ENCODE data around the gene HSD17B12. TPM values are rescaled to one million over a fixed set of nuclear protein-coding genes. Genes with fewer than 3 reads are reported as not detected.

The HSD17B12 gene
- total and polyA plus RNA-seq, 2 experiments from 2014 or later: 83.2 to 137 TPM

- H3K4me2 ChIP-seq: peak within 1 kb of the TSS; percentile 94
- WGBS (ENCODE audit: low lambda C conversion rate, missing lambda C conversion rate): under 1% methylated on average over 36 of the region's 36 CpGs
- H3K9me2 ChIP-seq (replicated peaks; ENCODE audit: insufficient read depth): no peaks in the 10 kb centered on the region
- peaks cover 15% of the 10 kb centered on the region for H3K27me3 ChIP-seq
- peak within 1 kb of the TSS; percentile 100 for H3K4me3 ChIP-seq
- peak within 1 kb of the TSS; percentile 100 for H2AFZ ChIP-seq
- no peaks in the 10 kb centered on the region for H3K36me3 ChIP-seq (replicated peaks; ENCODE audit: insufficient read depth, low read depth)
- H4K20me1 ChIP-seq (ENCODE audit: insufficient read depth, poor library complexity, severe bottlenecking): no peaks in the 10 kb centered on the region
- no peaks in the 10 kb centered on the region for H3K9me3 ChIP-seq (ENCODE audit: low read depth)
- peak within 1 kb of the TSS; percentile 65 for H3K27ac ChIP-seq
- peaks cover 14% of the 10 kb centered on the region for H3K79me2 ChIP-seq
- peak; percentile 95 for DNase-seq (ENCODE audit: low spot score)
- peaks cover 9% of the 10 kb centered on the region for H3K4me1 ChIP-seq (ENCODE audit: insufficient read depth)
- no peak for TF ChIP-seq EZH2phosphoT487 (IDR thresholded peaks at IDR 0.05; ENCODE audit: low read depth, severe bottlenecking, unreplicated experiment)
- TF ChIP-seq, protein P1, sequence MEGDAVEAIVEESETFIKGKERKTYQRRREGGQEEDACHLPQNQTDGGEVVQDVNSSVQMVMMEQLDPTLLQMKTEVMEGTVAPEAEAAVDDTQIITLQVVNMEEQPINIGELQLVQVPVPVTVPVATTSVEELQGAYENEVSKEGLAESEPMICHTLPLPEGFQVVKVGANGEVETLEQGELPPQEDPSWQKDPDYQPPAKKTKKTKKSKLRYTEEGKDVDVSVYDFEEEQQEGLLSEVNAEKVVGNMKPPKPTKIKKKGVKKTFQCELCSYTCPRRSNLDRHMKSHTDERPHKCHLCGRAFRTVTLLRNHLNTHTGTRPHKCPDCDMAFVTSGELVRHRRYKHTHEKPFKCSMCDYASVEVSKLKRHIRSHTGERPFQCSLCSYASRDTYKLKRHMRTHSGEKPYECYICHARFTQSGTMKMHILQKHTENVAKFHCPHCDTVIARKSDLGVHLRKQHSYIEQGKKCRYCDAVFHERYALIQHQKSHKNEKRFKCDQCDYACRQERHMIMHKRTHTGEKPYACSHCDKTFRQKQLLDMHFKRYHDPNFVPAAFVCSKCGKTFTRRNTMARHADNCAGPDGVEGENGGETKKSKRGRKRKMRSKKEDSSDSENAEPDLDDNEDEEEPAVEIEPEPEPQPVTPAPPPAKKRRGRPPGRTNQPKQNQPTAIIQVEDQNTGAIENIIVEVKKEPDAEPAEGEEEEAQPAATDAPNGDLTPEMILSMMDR (IDR thresholded peaks at IDR 0.05; ENCODE audit: poor library complexity): no peak
- TF ChIP-seq EZH2 (IDR thresholded peaks at IDR 0.05; ENCODE audit: borderline replicate concordance): no peak
These were observed 200.2 kb downstream of the HSD17B12 start, which contains the start of gene ALKBH3 for GRCh38 chr11:43880640-43881159. TSS of gene ALKBH3 (plus strand) at chr11:43880831. CDS start at chr11:43882653, 1,822 bp downstream.

GRCh38 chr11:43892851-43893250 lies 212.3 kb downstream of the HSD17B12 start:
- no peaks in the 10 kb centered on the region for H3K9me3 ChIP-seq (ENCODE audit: low read depth)
- no peaks in the 10 kb centered on the region for H4K20me1 ChIP-seq (ENCODE audit: insufficient read depth, poor library complexity, severe bottlenecking)
- no peaks in the 10 kb centered on the region for H3K4me1 ChIP-seq (ENCODE audit: insufficient read depth)
- H3K27ac ChIP-seq: no peak overlapping the region
- no peaks in the 10 kb centered on the region for H3K9me2 ChIP-seq (replicated peaks; ENCODE audit: insufficient read depth)
- no peaks in the 10 kb centered on the region for H3K36me3 ChIP-seq (replicated peaks; ENCODE audit: insufficient read depth, low read depth)
- no peaks in the 10 kb centered on the region for H3K27me3 ChIP-seq
- DNase-seq (ENCODE audit: low spot score): no peak
- 62% methylated on average over 3 of the region's 3 CpGs for WGBS (ENCODE audit: low lambda C conversion rate, missing lambda C conversion rate)
- no peak overlapping the region for H3K4me3 ChIP-seq
- TF ChIP-seq EZH2 (IDR thresholded peaks at IDR 0.05; ENCODE audit: borderline replicate concordance) (no peak), EZH2phosphoT487 (IDR thresholded peaks at IDR 0.05; ENCODE audit: low read depth, severe bottlenecking, unreplicated experiment) (no peak)
- TF ChIP-seq, protein P1 (IDR thresholded peaks at IDR 0.05; ENCODE audit: poor library complexity): no peak
- no peak overlapping the region for H3K4me2 ChIP-seq
- H3K79me2 ChIP-seq: no peaks in the 10 kb centered on the region
- H2AFZ ChIP-seq: no peak overlapping the region

- DNase-seq (ENCODE audit: low spot score): no peak
These were observed 214.0 kb downstream of the HSD17B12 start for GRCh38 chr11:43894546-43894945.

More at GRCh38 chr11:43894546-43894945, 214.0 kb downstream of the HSD17B12 start:
- H2AFZ ChIP-seq: no peak overlapping the region
- no peak overlapping the region for H3K4me3 ChIP-seq
- WGBS (ENCODE audit: low lambda C conversion rate, missing lambda C conversion rate): 88% methylated on average over 2 of the region's 2 CpGs
- no peak overlapping the region for H3K27ac ChIP-seq
- H3K36me3 ChIP-seq (replicated peaks; ENCODE audit: insufficient read depth, low read depth): no peaks in the 10 kb centered on the region
- H3K27me3 ChIP-seq: no peaks in the 10 kb centered on the region
- no peaks in the 10 kb centered on the region for H3K79me2 ChIP-seq
- H4K20me1 ChIP-seq (ENCODE audit: insufficient read depth, poor library complexity, severe bottlenecking): no peaks in the 10 kb centered on the region
- H3K4me2 ChIP-seq: no peak overlapping the region
- H3K9me2 ChIP-seq (replicated peaks; ENCODE audit: insufficient read depth): no peaks in the 10 kb centered on the region
- H3K9me3 ChIP-seq (ENCODE audit: low read depth): no peaks in the 10 kb centered on the region
- TF ChIP-seq, protein P1 (IDR thresholded peaks at IDR 0.05; ENCODE audit: poor library complexity): no peak
- TF ChIP-seq EZH2 (IDR thresholded peaks at IDR 0.05; ENCODE audit: borderline replicate concordance) (no peak), EZH2phosphoT487 (IDR thresholded peaks at IDR 0.05; ENCODE audit: low read depth, severe bottlenecking, unreplicated experiment) (no peak)
- no peaks in the 10 kb centered on the region for H3K4me1 ChIP-seq (ENCODE audit: insufficient read depth)
